HL-60/S4 treated with retinoic acid at 250 ng/mL for 4 days and 3 days (cell line): Measurements from ENCODE around the gene EHD1.

ENCODE experiments used
- in situ Hi-C: fragments of 300-500 bp; cut with MboI; formaldehyde crosslinking; loops from 2 replicates; pipeline ENCODE4 v1.7.0; 2022; ENCODE audit warnings: low sequenced_read_pairs

The EHD1 gene

GRCh38 chr11:64803158-64803845 lies 75.1 kb downstream of the EHD1 start, which contains the start of gene MAP4K2:
TSS of gene MAP4K2 (minus strand) at chr11:64803214. CDS start at chr11:64803149, 65 bp downstream.
- in situ Hi-C loops, result no loop called here

- in situ Hi-C loops, result no loop called here
Observed at GRCh38 chr11:64802370-64803157, 75.9 kb downstream of the EHD1 start.
